Ishikawa (cell line): ENCODE data around the gene SALL4.

Experiments used
- CEBPB ChIP-seq: IDR thresholded peaks from 2 replicates; pipeline ENCODE4 v1.6.1; 2012
- CREB1 ChIP-seq: IDR thresholded peaks from 2 replicates; pipeline ENCODE4 v1.6.1; 2012; ENCODE audit warnings: low read depth
- EGR1 ChIP-seq: IDR thresholded peaks from 2 replicates; pipeline ENCODE4 v1.6.1; 2012
- EP300 ChIP-seq: IDR thresholded peaks from 2 replicates; pipeline ENCODE4 v1.6.1; 2012; ENCODE audit warnings: borderline replicate concordance
- FOXM1 ChIP-seq: IDR thresholded peaks from 2 replicates; pipeline ENCODE4 v1.6.1; 2012; ENCODE audit warnings: low read depth, borderline replicate concordance
- MAX ChIP-seq: IDR thresholded peaks from 2 replicates; pipeline ENCODE4 v1.6.1; 2012
- NFIC ChIP-seq: IDR thresholded peaks from 2 replicates; pipeline ENCODE4 v1.6.1; 2012
- RAD21 ChIP-seq: IDR thresholded peaks from 2 replicates; pipeline ENCODE4 v1.6.1; 2012; ENCODE audit warnings: low read depth
- REST ChIP-seq: IDR thresholded peaks from 2 replicates; pipeline ENCODE4 v1.6.1; 2012; ENCODE audit warnings: low read depth, mild to moderate bottlenecking
- TAF1 ChIP-seq: IDR thresholded peaks from 2 replicates; pipeline ENCODE4 v1.6.1; 2012; ENCODE audit warnings: low read depth, mild to moderate bottlenecking
- TCF12 ChIP-seq: IDR thresholded peaks from 2 replicates; pipeline ENCODE4 v1.6.1; 2012; ENCODE audit warnings: low read depth
- TEAD4 ChIP-seq: IDR thresholded peaks from 2 replicates; pipeline ENCODE4 v1.6.1; 2012
- USF1 ChIP-seq: IDR thresholded peaks from 2 replicates; pipeline ENCODE4 v1.6.1; 2012
- YY1 ChIP-seq: IDR thresholded peaks from 2 replicates; pipeline ENCODE4 v1.6.1; 2012; ENCODE audit warnings: low read depth
- ZBTB7A ChIP-seq: IDR thresholded peaks from 2 replicates; pipeline ENCODE4 v1.6.1; 2012; ENCODE audit warnings: low read depth

The SALL4 gene

GRCh38 chr20:51804754-51805153, 2.4 kb upstream of the SALL4 start:
- TF ChIP-seq ZBTB7A (no peak), CREB1 (no peak), TCF12 (no peak), EP300 (no peak), RAD21 (no peak), TAF1 (no peak), YY1 (no peak), EGR1 (no peak), CEBPB (no peak)

GRCh38 chr20:51803148-51803854, 980 bp upstream of the SALL4 start:
- TF ChIP-seq TEAD4: no peak
- TF ChIP-seq YY1: no peak
- TF ChIP-seq CREB1: no peak
- TF ChIP-seq MAX: no peak
- TF ChIP-seq FOXM1: no peak

GRCh38 chr20:51801823-51802123, 548 bp downstream of the SALL4 start:
- TF ChIP-seq CREB1 (no peak), MAX (no peak), RAD21 (no peak), TEAD4 (no peak), EP300 (no peak), NFIC (no peak), REST (no peak), TAF1 (no peak), FOXM1 (no peak), YY1 (no peak), TCF12 (no peak), CEBPB (no peak), USF1 (no peak), EGR1 (no peak), ZBTB7A (no peak)

- TF ChIP-seq REST: no peak
- peak; percentile 39; the same call in 1 of the 2 replicates for TF ChIP-seq ZBTB7A
Observed at GRCh38 chr20:51801122-51801822, 1.0 kb downstream of the SALL4 start.

- TF ChIP-seq ZBTB7A (no peak), REST (no peak), CREB1 (no peak), YY1 (no peak), EGR1 (no peak), MAX (no peak), EP300 (no peak), TAF1 (no peak), TCF12 (no peak), RAD21 (no peak), USF1 (no peak), NFIC (no peak), FOXM1 (no peak), CEBPB (no peak), TEAD4 (no peak)
Observed at GRCh38 chr20:51800872-51801121, 1.5 kb downstream of the SALL4 start.
